ENCODE data around the gene CPNE5.
A peak's percentile ranks its signal among the peaks of the same experiment; 100 is the strongest.

The CPNE5 gene

DNA sequence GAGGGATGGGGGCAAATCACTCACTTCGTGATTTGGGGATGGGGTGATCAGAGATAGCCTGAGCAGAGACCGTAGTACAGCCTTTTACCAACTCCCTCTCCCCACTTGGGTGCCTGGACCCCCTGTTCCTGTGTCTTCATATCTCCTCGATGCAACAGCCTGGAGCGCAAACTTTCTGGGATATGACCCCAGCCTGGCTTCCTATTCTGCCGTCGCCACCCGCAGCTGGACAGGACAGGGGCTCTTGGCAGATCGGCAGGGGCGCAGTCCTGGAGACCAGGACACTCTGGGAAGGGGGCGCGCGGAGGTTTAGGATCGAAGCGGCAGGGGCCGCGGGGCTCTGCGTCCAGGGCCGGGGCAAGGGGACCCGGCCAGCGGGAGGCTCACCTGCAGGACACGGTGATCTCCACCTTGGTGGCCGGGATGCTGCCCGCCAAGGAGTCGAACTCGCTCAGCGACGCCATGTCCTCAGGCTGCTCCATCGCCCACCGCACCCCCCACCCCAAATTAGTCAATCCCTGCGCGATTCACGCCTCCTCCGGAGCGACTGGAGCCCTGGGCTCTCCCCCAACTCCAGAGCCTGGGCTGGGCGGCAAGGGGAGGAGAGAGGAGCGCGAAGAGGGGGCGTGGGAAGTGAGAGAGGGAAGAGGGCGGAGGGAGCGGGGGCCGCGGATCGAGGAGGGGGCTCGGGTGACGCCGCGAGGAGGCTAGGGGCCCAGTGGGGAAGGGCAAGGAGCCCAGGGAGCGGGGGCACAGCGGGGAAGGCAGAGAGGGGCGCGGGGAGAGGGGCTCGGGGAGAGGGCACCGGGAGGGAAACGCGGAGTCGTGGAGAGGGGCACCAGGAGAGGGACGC is at the start of gene CPNE5:
CPNE5 (minus strand) TSS at position 549 of the 853 bp plus-strand sequence; CDS start at position 482, 67 bp downstream.
- Histone ChIP-seq H4K20me1 (ENCODE audit: insufficient read depth, low read length) (no peaks in the 10 kb centered on the region), H3K79me2 (ENCODE audit: low read length) (no peaks in the 10 kb centered on the region), H3K27me3 (replicated peaks; ENCODE audit: insufficient read depth, low read length) (peaks cover 8% of the 10 kb centered on the region; the same call in 1 of the 2 replicates), H3K9ac (ENCODE audit: low read length) (no peak within 1 kb of the TSS), H3K4me2 (ENCODE audit: low read depth, low read length) (peak within 1 kb of the TSS; percentile 55; the same call in 1 of the 2 replicates), H3K4me3 (ENCODE audit: low read length) (peak within 1 kb of the TSS; percentile 25; the same call in 1 of the 2 replicates), H3F3A (ENCODE audit: insufficient read depth, low read length) (no peaks in the 10 kb centered on the region), H3K27ac (ENCODE audit: low read length) (no peak within 1 kb of the TSS), H3K36me3 (replicated peaks; ENCODE audit: insufficient read depth, low read length) (no peaks in the 10 kb centered on the region), H2AFZ (ENCODE audit: low read length) (no peak within 1 kb of the TSS), H3K9me2 (replicated peaks; ENCODE audit: insufficient read depth, low read length) (no peaks in the 10 kb centered on the region), H3K9me3 (replicated peaks; ENCODE audit: insufficient read depth, low read length) (no peaks in the 10 kb centered on the region), H3K4me1 (ENCODE audit: low read length) (no peaks in the 10 kb centered on the region)
- TF ChIP-seq CTCF (IDR thresholded peaks at IDR 0.05; ENCODE audit: low read length) (no peak), EZH2phosphoT487 (IDR thresholded peaks at IDR 0.05; ENCODE audit: low read length) (no peak), EZH2 (optimal IDR thresholded peaks at IDR 0.05; ENCODE audit: low read depth, low read length) (no peak)
- no peak for DNase-seq

- Histone ChIP-seq H3K27ac (ENCODE audit: low read length) (no peak overlapping the region), H3K79me2 (ENCODE audit: low read length) (peaks cover 27% of the 10 kb centered on the region), H3K4me2 (ENCODE audit: low read depth, low read length) (no peak overlapping the region)
Observed at GRCh38 chr6:36888115-36888643, 48.9 kb upstream of the CPNE5 start.

GRCh38 chr6:36886950-36887618 is 47.8 kb upstream of the CPNE5 start:
- TF ChIP-seq EZH2phosphoT487 (IDR thresholded peaks at IDR 0.05; ENCODE audit: low read length): no peak
- TF ChIP-seq CTCF (IDR thresholded peaks at IDR 0.05; ENCODE audit: low read length): no peak
- TF ChIP-seq EZH2 (optimal IDR thresholded peaks at IDR 0.05; ENCODE audit: low read depth, low read length): no peak
- Histone ChIP-seq H3K9me2 (replicated peaks; ENCODE audit: insufficient read depth, low read length) (no peaks in the 10 kb centered on the region), H4K20me1 (ENCODE audit: insufficient read depth, low read length) (no peaks in the 10 kb centered on the region), H3F3A (ENCODE audit: insufficient read depth, low read length) (no peaks in the 10 kb centered on the region), H3K27me3 (replicated peaks; ENCODE audit: insufficient read depth, low read length) (no peaks in the 10 kb centered on the region), H3K79me2 (ENCODE audit: low read length) (peaks cover 24% of the 10 kb centered on the region), H3K4me1 (ENCODE audit: low read length) (peaks cover 10% of the 10 kb centered on the region; the same call in 1 of the 2 replicates), H3K4me3 (ENCODE audit: low read length) (peak overlapping the region; percentile 86; the same call in 1 of the 2 replicates), H3K36me3 (replicated peaks; ENCODE audit: insufficient read depth, low read length) (no peaks in the 10 kb centered on the region), H3K27ac (ENCODE audit: low read length) (no peak overlapping the region), H3K9me3 (replicated peaks; ENCODE audit: insufficient read depth, low read length) (no peaks in the 10 kb centered on the region), H3K9ac (ENCODE audit: low read length) (peak overlapping the region; percentile 76; the same call in 1 of the 2 replicates), H2AFZ (ENCODE audit: low read length) (no peak overlapping the region), H3K4me2 (ENCODE audit: low read depth, low read length) (peak overlapping the region; percentile 78; the same call in 1 of the 2 replicates)
- no peak for DNase-seq

More at GRCh38 chr6:36888115-36888643, 48.9 kb upstream of the CPNE5 start:
- Histone ChIP-seq H4K20me1 (ENCODE audit: insufficient read depth, low read length) (no peaks in the 10 kb centered on the region), H3K9me3 (replicated peaks; ENCODE audit: insufficient read depth, low read length) (no peaks in the 10 kb centered on the region), H3F3A (ENCODE audit: insufficient read depth, low read length) (no peaks in the 10 kb centered on the region), H3K9me2 (replicated peaks; ENCODE audit: insufficient read depth, low read length) (no peaks in the 10 kb centered on the region), H3K36me3 (replicated peaks; ENCODE audit: insufficient read depth, low read length) (no peaks in the 10 kb centered on the region), H3K4me1 (ENCODE audit: low read length) (peaks cover 10% of the 10 kb centered on the region; the same call in 1 of the 2 replicates), H2AFZ (ENCODE audit: low read length) (no peak overlapping the region), H3K9ac (ENCODE audit: low read length) (no peak overlapping the region), H3K27me3 (replicated peaks; ENCODE audit: insufficient read depth, low read length) (no peaks in the 10 kb centered on the region), H3K4me3 (ENCODE audit: low read length) (no peak overlapping the region)
- TF ChIP-seq EZH2phosphoT487 (IDR thresholded peaks at IDR 0.05; ENCODE audit: low read length) (no peak), EZH2 (optimal IDR thresholded peaks at IDR 0.05; ENCODE audit: low read depth, low read length) (no peak), CTCF (IDR thresholded peaks at IDR 0.05; ENCODE audit: low read length) (no peak)
- DNase-seq: no peak

Measured in MM.1S (cell line).